Measurements from ENCODE around the gene C12orf76.
"Not testable (repeated sequence)": the region's sequence is repeated elsewhere in the genome, so short reads cannot be mapped to it uniquely, and the experiment has no call there.

Gene C12orf76

DNA sequence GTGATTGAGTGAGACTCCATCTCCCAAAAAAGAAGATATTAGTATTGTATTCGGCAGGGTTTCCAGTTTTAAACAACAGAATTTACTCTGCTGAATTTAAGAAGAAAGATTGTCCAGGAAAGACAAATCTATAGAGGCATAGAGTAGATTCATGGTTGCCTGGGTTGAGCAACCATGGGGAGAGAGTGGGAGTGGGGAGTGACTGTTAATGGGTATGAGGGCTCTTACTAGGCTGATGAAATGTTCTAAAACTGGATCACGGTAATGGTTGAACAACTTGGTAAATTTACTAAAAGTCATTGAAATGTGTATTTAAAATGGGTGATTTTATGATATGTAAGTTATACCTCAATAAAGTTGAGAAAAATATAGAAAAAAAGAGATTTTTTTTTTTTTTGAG, 13.9 kb upstream of the C12orf76 start:
- DNase-seq (ENCODE audit: low spot score), result no peak

DNA sequence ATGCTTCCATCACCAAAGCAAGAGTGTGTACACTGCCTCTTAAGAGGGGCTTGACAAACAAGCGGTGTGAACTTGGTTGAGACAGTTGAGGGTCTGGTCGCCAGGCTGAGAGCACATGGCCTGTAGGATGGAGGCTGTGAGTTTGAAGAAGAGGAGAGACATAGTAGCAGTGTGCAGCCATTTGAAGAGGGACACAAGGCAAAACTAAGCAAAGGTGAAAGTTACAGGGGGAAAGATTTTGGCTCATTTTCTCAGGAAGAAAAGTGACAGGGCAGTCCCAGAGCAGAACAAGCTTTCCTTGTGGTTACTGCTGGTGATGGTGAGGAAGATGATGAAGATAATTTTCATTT, 11.3 kb upstream of the C12orf76 start:
- DNase-seq (ENCODE audit: low spot score), result no peak

DNA sequence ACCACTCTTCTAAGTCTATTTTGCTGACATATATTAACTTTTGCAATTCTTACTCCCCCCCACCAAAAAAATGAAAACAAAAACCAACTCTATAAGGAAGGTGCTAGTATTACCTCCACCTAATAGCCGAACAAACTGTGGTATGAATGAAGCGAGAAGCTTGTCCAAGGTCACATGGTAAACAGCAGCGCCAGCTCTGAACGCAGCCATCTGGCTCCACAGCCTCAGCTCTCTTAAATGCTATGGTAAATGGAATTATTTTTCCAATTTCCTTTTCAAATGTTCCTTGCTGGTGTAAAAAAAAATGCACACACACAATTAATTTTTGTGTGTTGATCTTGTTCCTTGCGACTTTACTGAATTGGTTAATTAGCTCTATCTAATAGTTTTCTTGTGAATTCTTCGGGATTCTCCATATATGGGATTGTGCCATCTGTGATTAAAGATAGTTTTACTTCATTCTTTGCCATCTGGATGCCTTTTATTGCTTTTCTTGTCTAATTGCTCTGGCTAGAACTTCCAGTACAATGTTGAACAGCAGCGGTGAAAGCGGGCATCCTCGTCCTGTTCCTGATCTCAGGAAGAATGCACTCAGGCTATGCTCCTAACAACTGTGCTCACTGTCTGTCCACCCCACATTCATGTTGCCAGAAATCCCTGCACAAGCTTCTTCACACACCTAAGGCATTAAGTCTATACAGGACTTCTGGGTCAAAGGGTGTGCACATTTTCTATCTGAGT, 10.7 kb upstream of the C12orf76 start:
- no peak for DNase-seq (ENCODE audit: low spot score)

DNA sequence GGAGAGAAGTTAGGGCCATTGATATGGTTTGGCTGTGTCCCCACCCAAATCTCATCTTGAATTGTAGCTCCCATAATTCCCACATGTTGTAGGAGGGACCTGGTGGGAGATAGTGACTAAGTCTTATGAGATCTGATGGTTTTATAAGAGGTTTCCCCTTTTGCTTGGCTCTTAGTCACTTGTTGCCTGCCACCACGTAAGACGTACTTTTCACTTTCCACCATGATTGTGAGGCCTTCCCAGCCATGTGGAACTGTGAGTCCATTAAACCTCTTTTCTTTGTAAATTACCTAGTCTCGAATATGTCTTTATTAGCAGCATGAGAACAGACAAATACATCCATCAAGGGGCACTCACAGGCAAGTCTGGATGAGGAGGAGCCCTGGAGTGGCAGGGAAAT, 8.3 kb upstream of the C12orf76 start:
- DNase-seq (ENCODE audit: low spot score), result not testable (repeated sequence)

DNA sequence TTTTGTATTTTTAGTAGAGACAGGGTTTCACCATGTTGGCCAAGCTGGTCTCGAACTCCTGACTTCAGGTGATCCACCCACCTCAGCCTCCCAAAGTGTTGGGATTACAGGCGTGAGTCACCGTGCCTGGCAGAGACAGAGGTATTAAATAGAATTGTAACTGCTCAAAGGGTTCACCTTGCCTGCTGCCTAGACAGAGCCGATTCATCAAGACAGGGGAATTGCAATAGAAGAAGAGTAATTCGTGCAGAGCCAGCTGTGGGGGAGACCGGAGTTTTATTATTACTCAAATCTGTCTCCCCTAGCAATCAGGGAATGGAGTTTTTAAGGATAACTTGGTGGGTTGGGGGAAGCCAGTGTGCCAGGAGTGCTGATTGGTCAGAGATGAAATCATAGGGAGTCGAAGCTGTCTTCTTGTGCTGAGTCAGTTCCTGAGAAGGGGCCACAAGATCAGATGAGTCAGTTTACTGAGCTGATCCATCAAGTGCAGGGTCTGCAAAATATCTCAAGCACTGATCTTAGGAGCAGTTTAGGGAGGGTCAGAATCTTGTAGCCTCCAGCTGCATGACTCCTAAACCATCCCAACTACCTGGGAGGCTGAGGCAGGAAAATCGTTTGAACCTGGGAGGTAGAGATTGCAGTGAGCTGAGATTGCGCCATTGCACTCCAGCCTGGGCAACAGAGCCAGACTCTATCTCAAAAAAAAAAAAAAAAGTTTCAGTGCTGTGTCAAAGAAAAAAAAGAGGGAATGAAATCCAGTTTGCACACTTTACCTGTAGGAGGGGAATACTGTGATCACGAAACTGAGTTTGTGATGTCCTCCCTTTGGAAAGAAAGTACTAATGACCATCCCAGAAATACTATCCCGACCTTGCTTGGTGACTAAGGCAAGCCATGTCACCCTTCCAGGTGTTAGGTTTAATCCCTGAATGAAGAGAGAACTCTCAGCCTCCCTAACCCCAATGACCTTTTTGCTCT, 7.3 kb upstream of the C12orf76 start:
- not testable (repeated sequence) for DNase-seq (ENCODE audit: low spot score)

DNA sequence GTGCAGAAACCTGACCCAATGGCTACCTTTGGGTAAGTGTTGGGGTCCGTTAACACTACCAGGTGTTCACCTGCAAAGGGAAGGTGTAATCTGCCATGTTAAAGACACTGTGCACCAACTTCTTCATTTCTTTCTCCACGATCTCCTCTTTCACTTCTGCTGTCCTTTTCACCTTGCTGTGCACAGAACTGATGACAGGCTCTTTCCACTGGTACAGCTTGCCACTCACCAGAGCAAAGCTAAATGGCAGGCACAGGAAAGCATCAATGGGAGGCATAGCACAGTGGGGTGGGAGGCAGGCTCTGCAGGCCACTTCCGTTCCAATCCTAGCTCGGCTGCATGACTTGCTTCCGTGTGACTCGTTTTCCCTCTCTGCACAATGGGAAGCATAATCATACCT, 2.6 kb upstream of the C12orf76 start:
- DNase-seq (ENCODE audit: low spot score), result no peak

DNA sequence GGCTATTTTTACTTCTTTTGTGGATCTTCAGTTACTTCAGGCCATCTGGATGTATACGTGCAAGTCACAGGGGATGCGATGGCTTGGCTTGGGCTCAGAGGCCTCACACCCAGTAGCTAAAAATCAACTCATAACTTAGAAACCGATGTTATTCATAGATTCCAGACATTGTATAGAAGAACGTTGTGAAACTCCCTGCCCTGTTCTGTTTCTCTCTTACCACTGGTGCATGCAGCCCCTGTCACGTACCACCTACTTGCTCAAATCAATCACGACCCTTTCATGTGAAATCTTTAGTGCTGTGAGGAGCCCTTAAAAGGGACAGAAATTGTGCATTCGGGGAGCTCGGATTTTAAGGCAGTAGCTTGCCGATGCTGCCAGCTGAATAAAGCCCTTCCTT, 1.3 kb upstream of the C12orf76 start:
- not testable (repeated sequence) for DNase-seq (ENCODE audit: low spot score)

DNA sequence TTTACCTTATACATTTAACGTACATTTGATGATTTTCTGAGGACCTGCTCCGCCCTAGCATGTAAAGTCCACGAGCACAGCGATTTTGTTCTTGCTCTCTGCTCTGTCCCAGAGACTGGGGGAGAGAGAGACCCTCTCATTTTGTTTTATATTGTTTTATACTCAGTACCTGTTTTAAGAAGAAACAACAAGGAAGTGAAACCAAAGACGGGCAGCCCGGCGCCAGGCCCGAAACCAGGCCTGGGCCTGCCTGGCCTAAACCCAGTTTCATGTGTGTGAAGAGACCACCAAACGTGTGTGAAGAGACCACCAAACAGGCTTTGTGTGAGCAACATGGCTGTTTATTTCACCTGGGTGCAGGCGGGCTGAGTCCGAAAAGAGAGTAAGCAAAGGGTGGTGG, 712 bp upstream of the C12orf76 start:
- DNase-seq (ENCODE audit: low spot score), result not testable (repeated sequence)

DNA sequence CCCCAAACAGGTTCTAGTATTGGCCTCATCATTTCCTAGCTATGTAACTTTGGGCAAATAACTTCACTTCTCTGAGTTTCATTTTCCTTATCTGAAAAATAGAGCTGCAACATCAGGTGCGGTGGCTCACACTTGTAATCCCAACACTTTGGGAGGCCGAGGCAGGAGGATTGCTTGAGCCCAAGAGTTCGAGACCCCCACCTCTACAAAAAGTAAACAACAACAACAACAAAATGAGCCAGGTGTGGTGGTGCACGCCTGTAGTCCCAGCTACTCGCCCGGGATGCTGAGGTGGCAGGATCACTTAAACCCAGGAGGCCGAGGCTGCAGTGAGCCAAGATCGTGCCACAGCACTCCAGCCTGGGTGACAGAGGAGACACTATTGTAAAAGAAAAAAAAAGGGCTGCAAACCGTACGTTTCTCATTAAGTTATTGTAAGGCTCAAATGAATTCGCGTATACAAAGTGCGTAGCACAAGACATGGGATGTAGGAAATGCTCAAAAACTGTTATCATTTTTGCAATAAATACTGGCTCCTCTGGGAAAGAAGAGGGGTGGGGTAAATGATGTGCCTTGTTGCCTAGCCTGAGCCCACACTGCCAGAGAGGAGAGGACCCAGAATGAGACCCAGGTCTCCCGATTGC, 903 bp downstream of the C12orf76 start:
- no peak for DNase-seq (ENCODE audit: low spot score)

DNA sequence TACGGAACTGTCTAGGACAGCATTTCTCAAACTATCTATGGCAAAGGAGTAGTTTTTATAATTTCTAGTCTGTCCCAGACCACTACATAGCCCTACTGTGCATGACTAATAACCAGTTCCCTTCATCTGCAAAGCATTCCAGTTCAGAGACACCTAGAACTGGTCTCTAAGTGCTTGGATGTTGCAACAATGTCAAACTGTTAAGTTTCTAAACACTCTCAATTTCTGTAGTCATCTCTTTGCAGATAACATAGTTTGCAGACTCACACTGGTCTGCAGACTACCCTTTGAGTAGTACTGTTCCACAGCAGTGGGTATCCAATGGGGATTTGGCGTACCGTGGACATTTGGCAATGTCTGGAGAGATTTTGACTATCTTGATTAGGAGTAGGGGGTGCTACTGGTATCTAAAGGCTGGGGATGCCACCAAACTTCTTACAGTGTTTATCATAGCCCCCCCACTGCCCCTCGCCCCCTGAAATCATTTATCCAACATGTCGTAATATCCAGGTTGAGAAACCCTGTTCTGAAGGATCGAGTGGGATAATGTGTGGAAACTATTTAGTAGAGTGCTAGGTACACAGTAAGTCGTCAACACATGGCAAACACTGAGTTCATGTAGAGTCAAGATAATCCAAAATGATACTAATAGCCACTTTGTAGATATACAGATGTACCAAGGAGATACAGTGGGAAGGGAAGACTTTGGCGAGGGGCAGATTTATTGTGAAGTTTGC, 1.7 kb downstream of the C12orf76 start:
- DNase-seq (ENCODE audit: low spot score), result no peak

DNA sequence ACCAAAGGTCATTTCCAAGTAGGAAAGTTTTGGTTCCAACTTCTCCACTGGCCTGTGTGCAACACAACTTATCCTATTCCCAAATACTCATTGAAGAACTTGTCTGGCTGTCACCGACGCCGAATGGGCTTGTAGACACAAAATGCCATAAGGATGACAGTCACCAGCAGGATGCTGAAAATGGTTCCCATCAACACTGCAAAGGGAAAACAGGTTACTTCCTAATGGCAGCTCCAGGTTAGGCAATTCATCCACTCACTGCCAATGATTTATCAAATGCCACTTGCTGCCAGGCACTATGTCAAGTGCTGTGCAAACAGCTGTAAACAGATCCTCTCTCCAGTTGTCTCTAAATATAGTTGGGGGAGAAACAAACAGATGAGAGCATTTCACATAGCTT, 6.1 kb downstream of the C12orf76 start:
- no peak for DNase-seq (ENCODE audit: low spot score)

DNA sequence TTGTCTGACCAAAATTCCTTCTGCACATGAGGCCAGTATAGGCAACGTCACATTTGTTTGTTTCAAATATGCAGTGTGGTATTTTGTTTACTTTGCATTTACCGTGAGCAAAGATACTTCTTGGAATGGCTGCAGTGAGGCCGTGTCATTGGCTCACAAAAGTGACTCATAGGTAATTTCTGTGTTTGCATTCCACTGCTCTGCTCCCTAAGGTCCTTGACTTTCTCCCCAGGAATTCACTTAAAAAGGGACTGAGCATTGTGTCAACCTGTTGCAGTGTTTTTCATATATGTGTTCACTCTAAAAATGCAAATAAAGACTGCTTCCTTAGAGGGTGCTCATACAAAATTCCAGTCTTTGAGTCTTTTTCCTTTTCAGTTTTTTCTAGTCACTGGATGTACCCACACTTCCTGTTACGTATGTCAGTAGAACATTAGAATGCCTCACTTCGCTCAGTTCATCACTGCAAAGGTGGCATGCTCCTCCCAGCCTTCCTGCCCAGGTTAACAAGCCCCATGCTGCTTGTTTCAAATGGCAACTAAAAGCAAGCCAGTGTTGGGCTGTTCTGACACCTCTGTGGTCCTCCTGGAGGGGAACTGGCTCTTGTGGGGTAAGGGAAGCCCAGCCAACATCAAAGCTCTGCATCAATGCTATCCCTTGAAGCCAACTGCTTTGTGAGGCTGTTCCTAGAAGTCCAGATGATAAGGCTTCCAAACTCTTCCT, 9.1 kb downstream of the C12orf76 start:
- DNase-seq (ENCODE audit: low spot score), result peak; percentile 38

DNA sequence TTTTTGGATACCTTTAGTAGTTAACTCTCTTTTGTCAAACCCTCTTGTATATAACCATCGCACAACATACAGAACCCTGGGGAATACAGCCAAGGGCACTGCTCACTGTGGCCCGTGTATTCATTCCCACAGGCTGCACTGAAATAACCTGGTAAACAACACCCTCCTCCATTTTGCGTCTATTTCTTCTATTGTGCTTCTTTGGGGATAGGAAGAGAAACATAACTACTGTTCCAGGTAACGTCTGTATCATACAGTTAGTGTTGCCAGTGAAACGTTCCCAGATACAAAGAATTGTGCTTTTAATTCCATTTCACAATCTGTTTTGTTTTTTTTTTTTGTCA, 9.6 kb downstream of the C12orf76 start:
- no peak for DNase-seq (ENCODE audit: low spot score)

DNA sequence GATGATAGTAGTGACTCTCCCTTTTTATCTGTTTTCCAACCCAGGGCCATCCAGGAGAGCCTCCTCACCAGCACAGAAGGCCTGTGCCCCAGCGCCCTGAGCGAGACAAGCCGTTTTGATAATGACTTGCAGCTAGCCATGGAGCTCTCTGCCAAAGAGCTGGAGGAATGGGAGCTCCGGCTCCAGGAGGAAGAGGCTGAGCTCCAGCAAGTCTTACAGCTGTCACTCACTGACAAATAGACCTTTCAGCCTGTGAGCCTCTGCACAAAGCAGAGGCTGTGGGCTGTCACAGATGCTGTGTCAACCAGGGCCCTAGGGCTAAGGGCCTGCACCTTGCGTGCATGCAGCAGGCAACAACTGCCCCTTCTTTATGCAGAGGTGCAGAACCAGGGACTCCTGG, 11.0 kb downstream of the C12orf76 start:
- DNase-seq (ENCODE audit: low spot score), result no peak

DNA sequence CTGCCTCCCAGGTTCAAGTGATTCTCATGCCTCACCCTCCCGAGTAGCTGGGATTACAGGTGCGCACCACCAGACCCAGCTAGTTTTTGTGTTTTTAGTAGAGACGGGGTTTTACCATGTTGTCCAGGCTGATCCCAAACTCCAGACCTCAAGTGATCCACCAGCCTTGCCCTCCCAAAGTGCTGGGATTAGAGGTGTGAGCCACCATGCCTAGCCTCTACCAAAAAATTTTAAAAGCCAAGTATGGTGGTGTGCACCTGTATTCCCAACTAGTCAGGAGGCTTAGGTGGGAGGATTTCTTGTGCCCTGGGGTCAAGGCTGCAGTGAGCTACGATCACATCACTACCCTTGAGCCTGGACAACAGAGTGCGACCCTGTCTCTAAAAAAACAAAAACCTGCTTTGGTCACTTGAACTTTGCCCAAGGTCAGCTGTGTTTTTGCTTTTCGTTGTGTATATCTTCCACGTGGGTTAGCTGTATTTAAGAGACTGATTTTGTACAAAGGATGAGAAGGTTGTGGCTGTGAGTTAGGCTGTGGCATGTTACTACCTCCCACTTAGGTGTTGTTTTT, 12.7 kb downstream of the C12orf76 start:
- DNase-seq (ENCODE audit: low spot score), result no peak

DNA sequence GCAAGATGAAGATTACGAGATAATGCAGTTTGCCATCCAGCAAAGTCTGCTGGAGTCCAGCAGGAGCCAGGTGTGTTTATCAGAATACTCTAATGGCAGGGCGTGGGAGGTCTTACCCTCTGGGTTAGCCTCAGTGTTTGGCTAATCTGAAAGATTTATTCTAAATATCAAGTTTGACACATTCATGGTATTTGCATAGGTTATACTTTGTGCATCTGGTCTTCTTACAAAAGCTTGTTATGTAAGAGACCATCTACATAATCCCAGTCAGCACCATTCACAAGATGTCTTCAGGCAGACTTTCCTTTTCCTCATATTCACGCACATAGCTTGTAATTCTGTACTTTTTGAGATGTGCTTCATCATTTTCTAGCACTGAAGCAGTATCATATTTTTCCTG, 14.4 kb downstream of the C12orf76 start:
- no peak for DNase-seq (ENCODE audit: low spot score)

DNA sequence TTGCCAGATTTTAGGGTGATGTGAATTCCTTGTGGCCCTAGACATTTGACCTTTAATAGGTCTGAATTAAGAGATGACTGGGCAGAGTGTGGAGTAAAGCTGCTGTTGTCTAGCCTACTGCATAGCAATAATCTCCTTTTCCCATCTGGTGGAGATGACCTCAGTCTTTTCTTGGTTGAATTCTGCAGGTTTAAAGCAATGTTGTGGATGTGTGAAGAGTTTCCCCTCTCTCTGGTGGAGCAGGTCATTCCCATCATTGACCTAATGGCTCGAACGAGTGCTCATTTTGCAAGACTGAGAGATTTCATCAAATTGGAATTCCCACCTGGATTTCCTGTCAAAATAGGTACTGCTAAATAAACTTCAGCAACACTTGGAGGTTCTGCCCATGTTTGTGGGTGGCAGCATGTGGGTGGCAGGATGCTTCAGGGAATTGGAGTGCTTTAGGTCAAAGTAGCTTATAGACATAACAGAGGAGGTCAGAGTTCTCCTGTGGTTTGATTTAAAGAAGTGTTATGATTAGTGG, 19.0 kb downstream of the C12orf76 start:
- DNase-seq (ENCODE audit: low spot score), result no peak

DNA sequence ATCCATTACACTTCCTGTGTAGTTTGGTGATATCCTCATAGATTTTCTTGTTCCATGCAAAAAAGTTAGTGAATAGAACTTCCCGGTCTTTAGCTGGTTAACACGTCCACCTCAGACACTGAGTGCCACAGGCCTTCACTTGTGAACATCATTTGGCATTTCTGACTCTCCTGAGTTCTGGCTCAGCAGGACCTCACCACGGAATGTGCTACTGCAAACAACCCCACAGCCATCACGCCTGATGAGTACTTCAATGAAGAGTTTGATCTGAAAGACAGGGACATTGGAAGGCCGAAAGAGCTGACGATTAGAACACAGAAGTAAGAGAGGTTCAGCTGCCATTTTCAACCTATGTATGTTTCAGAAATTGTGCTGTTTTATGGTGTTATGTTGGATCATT, 20.0 kb downstream of the C12orf76 start:
- no peak for DNase-seq (ENCODE audit: low spot score)

DNA sequence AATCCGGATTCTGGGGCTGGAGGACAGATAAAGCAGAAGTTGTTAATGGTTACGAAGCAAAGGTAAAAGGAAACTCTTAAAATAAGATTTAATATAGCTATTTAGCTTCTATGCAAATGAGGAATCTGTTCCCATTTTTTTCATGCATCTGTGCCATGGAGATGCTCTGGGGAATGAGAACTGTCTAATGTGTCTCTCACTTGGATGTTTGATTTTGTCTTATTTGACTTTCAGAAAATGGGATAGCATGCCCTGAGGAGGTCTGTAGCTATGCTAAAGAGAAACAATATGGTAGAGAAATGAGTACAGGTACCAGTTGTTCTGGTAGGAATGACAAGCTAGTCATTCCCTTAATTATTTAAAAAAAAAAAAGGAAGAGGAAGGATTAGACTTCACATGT, 24.3 kb downstream of the C12orf76 start:
- no peak for DNase-seq (ENCODE audit: low spot score)

DNA sequence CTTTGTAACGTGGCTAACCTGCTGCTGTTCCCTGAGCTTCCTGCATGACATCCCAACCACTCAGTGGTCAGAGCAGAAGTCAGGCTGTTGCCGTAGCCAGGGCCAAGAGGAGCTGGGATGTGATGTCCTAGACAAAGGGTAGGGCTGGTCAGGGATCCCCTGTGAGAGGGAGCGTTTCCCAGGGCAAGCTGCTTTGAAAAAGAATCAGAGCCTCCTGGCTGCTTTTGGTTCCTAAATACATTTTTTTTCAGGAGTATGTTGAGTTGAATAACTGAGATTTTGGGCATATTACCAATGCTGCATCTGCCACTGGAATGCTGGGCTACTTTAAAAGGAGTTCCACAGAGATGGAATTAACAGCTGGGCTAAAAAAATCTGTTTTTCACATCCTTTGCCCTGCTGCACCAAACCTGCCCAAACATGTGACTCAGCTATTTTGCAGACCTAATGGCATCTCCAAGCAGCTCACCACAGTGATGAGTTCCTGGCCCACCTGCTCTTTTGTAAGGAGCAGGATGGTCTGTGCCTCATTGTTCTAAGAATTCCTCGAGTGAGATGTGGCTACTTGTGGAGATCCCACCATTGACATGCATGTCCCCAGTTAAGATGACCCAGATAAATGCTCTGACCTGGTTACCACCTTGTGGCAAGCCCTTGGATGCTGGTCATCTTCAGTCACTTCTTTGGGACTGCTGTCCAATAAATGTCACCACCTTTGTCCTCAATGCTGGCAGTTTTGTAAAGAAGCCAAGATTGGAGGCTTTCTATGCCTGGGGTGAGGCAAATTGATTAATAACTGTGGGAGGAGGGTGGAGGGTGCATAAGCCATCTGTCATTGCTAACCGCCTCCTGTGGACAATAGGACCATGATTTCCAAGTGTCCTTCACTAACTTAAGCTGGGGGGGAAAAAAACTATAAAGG, 25.0 kb downstream of the C12orf76 start:
- no peak for DNase-seq (ENCODE audit: low spot score)

All from CD4-positive, alpha-beta T cell treated with Interleukin-15 for 4 hours (primary cell).